ENCODE data around the gene CD1C. TPM values are rescaled to one million over a fixed set of nuclear protein-coding genes. Genes with fewer than 3 reads are reported as not detected.

Gene CD1C
- total RNA-seq, 1 donor from 2014 or later: not detected

DNA sequence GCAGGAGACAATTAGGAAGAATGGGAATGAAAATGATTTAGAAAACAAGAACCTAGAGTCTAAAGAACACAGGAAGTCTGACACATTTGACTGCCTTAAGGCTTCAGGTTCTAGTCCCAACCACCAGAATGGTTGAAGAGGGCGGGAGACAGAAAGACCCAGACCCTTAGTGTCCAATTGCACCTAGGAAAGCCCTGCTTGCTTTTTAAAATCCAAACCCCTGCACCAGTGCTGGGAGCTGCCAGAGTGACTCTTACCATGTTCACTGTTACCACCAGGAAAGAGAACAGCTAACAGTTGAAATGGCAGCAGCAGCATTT is 41.3 kb downstream of the CD1C start:
- H3K27me3 ChIP-seq (ENCODE audit: insufficient read depth, low read length): no peaks in the 10 kb centered on the region
- H3K9ac ChIP-seq (ENCODE audit: low read length): no peak overlapping the region
- H3K4me2 ChIP-seq (ENCODE audit: low read length): no peak overlapping the region
- no peak overlapping the region for H3K4me3 ChIP-seq (ENCODE audit: insufficient read depth, low read depth, low read length)
- Mint-ChIP-seq H3K9me3 (ENCODE audit: unreplicated experiment) (no peaks in the 10 kb centered on the region), H3K4me1 (ENCODE audit: low read depth, unreplicated experiment) (peaks cover 17% of the 10 kb centered on the region), H3K27me3 (ENCODE audit: low read depth, unreplicated experiment) (no peaks in the 10 kb centered on the region), H3K4me3 (ENCODE audit: unreplicated experiment) (no peak overlapping the region), H3K36me3 (ENCODE audit: low read depth, unreplicated experiment) (no peaks in the 10 kb centered on the region), H3K27ac (ENCODE audit: unreplicated experiment) (no peak overlapping the region)
- H4K20me1 ChIP-seq (ENCODE audit: insufficient read depth, low read length): no peaks in the 10 kb centered on the region
- no peaks in the 10 kb centered on the region for H3K36me3 ChIP-seq (ENCODE audit: insufficient read depth, low read length)
- no peaks in the 10 kb centered on the region for H3K9me3 ChIP-seq (ENCODE audit: insufficient read depth, low read depth, low read length)
- DNase-seq (ENCODE audit: low read depth): no peak
- H2AFZ ChIP-seq (ENCODE audit: low read depth, low read length): no peak overlapping the region
- no peaks in the 10 kb centered on the region for H3K4me1 ChIP-seq (ENCODE audit: insufficient read depth, low read length)
- TF ChIP-seq EZH2 (IDR thresholded peaks at IDR 0.05; ENCODE audit: insufficient read depth, low read length): no peak
- TF ChIP-seq, protein P1, sequence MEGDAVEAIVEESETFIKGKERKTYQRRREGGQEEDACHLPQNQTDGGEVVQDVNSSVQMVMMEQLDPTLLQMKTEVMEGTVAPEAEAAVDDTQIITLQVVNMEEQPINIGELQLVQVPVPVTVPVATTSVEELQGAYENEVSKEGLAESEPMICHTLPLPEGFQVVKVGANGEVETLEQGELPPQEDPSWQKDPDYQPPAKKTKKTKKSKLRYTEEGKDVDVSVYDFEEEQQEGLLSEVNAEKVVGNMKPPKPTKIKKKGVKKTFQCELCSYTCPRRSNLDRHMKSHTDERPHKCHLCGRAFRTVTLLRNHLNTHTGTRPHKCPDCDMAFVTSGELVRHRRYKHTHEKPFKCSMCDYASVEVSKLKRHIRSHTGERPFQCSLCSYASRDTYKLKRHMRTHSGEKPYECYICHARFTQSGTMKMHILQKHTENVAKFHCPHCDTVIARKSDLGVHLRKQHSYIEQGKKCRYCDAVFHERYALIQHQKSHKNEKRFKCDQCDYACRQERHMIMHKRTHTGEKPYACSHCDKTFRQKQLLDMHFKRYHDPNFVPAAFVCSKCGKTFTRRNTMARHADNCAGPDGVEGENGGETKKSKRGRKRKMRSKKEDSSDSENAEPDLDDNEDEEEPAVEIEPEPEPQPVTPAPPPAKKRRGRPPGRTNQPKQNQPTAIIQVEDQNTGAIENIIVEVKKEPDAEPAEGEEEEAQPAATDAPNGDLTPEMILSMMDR (IDR thresholded peaks at IDR 0.05; ENCODE audit: insufficient read depth, low read depth, low read length): no peak
- no peak for FAIRE-seq
- no peak overlapping the region for H3K27ac ChIP-seq (ENCODE audit: low read depth, low read length)
- no peaks in the 10 kb centered on the region for H3K79me2 ChIP-seq (ENCODE audit: insufficient read depth, low read length)

DNA sequence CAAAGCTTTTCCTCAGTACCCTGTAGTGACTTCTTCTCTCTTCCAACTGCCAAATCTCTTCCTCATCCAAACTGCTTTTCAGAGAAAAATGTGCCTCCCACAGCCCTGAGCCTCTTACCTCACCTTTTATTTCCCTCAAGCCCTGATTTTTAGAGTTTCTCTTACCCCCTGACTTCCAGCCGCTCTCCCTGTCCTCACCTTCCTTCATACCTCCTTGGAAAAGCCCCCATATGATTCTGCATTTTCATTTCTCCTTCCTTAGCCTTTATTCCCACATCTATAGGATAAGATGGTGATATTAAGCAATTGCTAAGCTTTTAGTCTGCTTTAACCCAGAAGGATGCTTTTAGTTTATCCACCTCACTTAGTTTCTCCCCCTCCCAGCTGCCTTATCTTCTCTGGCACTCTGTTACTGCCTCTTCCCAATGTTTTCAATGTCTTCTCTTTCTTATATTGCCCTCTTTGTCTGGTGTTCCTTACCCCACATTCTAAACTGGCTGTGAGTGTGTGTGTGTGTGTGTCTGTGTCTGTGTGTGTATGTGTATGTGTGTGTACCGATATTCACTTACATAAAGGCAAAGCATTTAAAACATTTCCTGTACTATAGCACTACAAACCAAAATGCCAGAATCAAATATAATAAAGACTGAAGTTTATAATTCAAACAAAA is 41.9 kb downstream of the CD1C start, which contains the start of gene CD1B:
CD1B (minus strand) TSS at position 51 of the 670 bp plus-strand sequence. CDS start 108 bp downstream, outside the sequence.
- Histone ChIP-seq H2AFZ (ENCODE audit: low read depth, low read length) (no peak within 1 kb of the TSS), H3K9ac (ENCODE audit: low read length) (no peak within 1 kb of the TSS), H4K20me1 (ENCODE audit: insufficient read depth, low read length) (no peaks in the 10 kb centered on the region), H3K27me3 (ENCODE audit: insufficient read depth, low read length) (no peaks in the 10 kb centered on the region), H3K4me1 (ENCODE audit: insufficient read depth, low read length) (no peaks in the 10 kb centered on the region), H3K4me2 (ENCODE audit: low read length) (no peak within 1 kb of the TSS), H3K4me3 (ENCODE audit: insufficient read depth, low read depth, low read length) (no peak within 1 kb of the TSS), H3K27ac (ENCODE audit: low read depth, low read length) (no peak within 1 kb of the TSS), H3K36me3 (ENCODE audit: insufficient read depth, low read length) (no peaks in the 10 kb centered on the region), H3K9me3 (ENCODE audit: insufficient read depth, low read depth, low read length) (no peaks in the 10 kb centered on the region), H3K79me2 (ENCODE audit: insufficient read depth, low read length) (no peaks in the 10 kb centered on the region)
- Mint-ChIP-seq H3K4me3 (ENCODE audit: unreplicated experiment) (no peak within 1 kb of the TSS), H3K27ac (ENCODE audit: unreplicated experiment) (no peak within 1 kb of the TSS), H3K27me3 (ENCODE audit: low read depth, unreplicated experiment) (no peaks in the 10 kb centered on the region), H3K4me1 (ENCODE audit: low read depth, unreplicated experiment) (peaks cover 17% of the 10 kb centered on the region), H3K9me3 (ENCODE audit: unreplicated experiment) (no peaks in the 10 kb centered on the region), H3K36me3 (ENCODE audit: low read depth, unreplicated experiment) (no peaks in the 10 kb centered on the region)
- no peak for DNase-seq (ENCODE audit: low read depth)
- FAIRE-seq: no peak
- no peak for TF ChIP-seq EZH2 (IDR thresholded peaks at IDR 0.05; ENCODE audit: insufficient read depth, low read length)
- TF ChIP-seq, protein P1 (IDR thresholded peaks at IDR 0.05; ENCODE audit: insufficient read depth, low read depth, low read length): no peak

DNA sequence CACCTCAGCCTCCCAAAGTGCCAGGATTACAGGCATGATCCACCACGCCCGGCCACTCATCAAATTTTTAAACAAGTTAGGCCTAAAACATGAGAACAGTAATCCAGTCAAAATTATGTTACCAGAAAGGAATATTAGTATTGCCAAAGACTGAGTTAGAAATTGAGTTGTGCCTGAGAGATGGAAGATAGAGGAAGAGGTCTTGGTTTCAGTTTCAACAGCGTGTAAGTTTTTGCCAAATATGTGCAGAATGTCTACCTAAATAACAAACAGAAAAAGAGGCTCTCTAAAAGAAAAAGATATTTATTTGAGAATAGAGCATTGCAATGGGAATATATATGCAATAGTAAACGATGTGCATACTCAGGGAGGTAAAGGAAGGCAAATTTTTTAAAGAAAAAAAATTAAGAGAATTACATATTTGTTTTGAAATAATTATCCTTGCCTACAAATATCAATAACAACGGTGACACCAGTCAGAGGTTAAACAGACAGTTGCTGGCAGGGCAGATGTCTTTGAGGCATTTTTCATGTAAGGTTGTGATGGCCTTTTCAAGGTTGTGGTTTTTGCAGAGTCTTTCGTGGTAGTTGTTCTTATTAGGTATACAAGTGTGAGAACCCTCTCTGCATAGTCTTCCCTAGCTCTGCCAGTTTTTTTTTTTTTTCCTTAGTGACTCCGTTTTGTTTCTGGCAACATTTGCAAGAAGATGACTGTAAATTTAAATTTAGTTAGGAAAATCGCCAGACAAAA is 43.9 kb downstream of the CD1C start:
- FAIRE-seq (no peak), DNase-seq (ENCODE audit: low read depth) (no peak)
- H3K27me3 Mint-ChIP-seq (ENCODE audit: low read depth, unreplicated experiment): no peaks in the 10 kb centered on the region
- Histone ChIP-seq H3K9ac (ENCODE audit: low read length) (no peak overlapping the region), H4K20me1 (ENCODE audit: insufficient read depth, low read length) (no peaks in the 10 kb centered on the region), H3K9me3 (ENCODE audit: insufficient read depth, low read depth, low read length) (no peaks in the 10 kb centered on the region), H3K4me3 (ENCODE audit: insufficient read depth, low read depth, low read length) (no peak overlapping the region), H3K27ac (ENCODE audit: low read depth, low read length) (no peak overlapping the region), H3K4me2 (ENCODE audit: low read length) (no peak overlapping the region), H3K27me3 (ENCODE audit: insufficient read depth, low read length) (no peaks in the 10 kb centered on the region), H3K79me2 (ENCODE audit: insufficient read depth, low read length) (no peaks in the 10 kb centered on the region), H3K4me1 (ENCODE audit: insufficient read depth, low read length) (no peaks in the 10 kb centered on the region), H2AFZ (ENCODE audit: low read depth, low read length) (no peak overlapping the region), H3K36me3 (ENCODE audit: insufficient read depth, low read length) (no peaks in the 10 kb centered on the region)
- peaks cover 7% of the 10 kb centered on the region for H3K9me3 Mint-ChIP-seq (ENCODE audit: unreplicated experiment)
- no peak for TF ChIP-seq EZH2 (IDR thresholded peaks at IDR 0.05; ENCODE audit: insufficient read depth, low read length)
- TF ChIP-seq, protein P1 (IDR thresholded peaks at IDR 0.05; ENCODE audit: insufficient read depth, low read depth, low read length): no peak
- no peaks in the 10 kb centered on the region for H3K36me3 Mint-ChIP-seq (ENCODE audit: low read depth, unreplicated experiment)
- H3K4me1 Mint-ChIP-seq (ENCODE audit: low read depth, unreplicated experiment): peaks cover 17% of the 10 kb centered on the region
- no peak overlapping the region for H3K4me3 Mint-ChIP-seq (ENCODE audit: unreplicated experiment)
- peak overlapping the region; percentile 43 for H3K27ac Mint-ChIP-seq (ENCODE audit: unreplicated experiment)
